Endodermal cell (in vitro differentiated cells): Measurements from ENCODE around the gene AKT1. TPM values are rescaled to one million over a fixed set of nuclear protein-coding genes. Genes with fewer than 3 reads are reported as not detected.
"Not testable (repeated sequence)": the region's sequence is repeated elsewhere in the genome, so short reads cannot be mapped to it uniquely, and the experiment has no call there.

ENCODE experiments used
- DNase-seq: peaks from one replicate; pipeline ENCODE4 v3.0.0-alpha.2; 2017
- H3K27ac ChIP-seq: 2 replicates; pipeline ENCODE4 v1.5.1; 2013; ENCODE audit warnings: mild to moderate bottlenecking, low read depth, low read length, moderate library complexity
- H3K27me3 ChIP-seq: 2 replicates; pipeline ENCODE4 v1.6.1; 2013; ENCODE audit warnings: mild to moderate bottlenecking, low read length, moderate library complexity; ENCODE audit not compliant: insufficient read depth, control insufficient read depth, poor library complexity, severe bottlenecking
- H3K36me3 ChIP-seq: 2 replicates; pipeline ENCODE4 v1.7.0; 2013; ENCODE audit warnings: mild to moderate bottlenecking, low read length, moderate library complexity; ENCODE audit not compliant: control insufficient read depth, insufficient read depth
- H3K4me1 ChIP-seq: one replicate; pipeline ENCODE4 v1.7.0; 2013; ENCODE audit warnings: low read length; ENCODE audit not compliant: control insufficient read depth, insufficient read depth
- H3K4me3 ChIP-seq: 2 replicates; pipeline ENCODE4 v1.5.1; 2013; ENCODE audit warnings: mild to moderate bottlenecking, low read length, moderate library complexity
- H3K9ac ChIP-seq: 2 replicates; pipeline ENCODE4 v1.6.1; 2013; ENCODE audit warnings: mild to moderate bottlenecking, low read length, moderate library complexity; ENCODE audit not compliant: poor library complexity, severe bottlenecking; ENCODE audit errors: extremely low read depth
- H3K9me3 ChIP-seq: 2 replicates; pipeline ENCODE4 v1.6.1; 2013; ENCODE audit warnings: mild to moderate bottlenecking, low read length, moderate library complexity; ENCODE audit not compliant: control insufficient read depth
- H3K27ac Mint-ChIP-seq: 2 replicates; pipeline ENCODE4 v1.8.0; 2020; ENCODE audit warnings: mixed read lengths
- H3K27me3 Mint-ChIP-seq: 2 replicates; pipeline ENCODE4 v1.8.0; 2021; ENCODE audit warnings: mild to moderate bottlenecking, mixed read lengths; ENCODE audit not compliant: insufficient read depth
- H3K36me3 Mint-ChIP-seq: 2 replicates; pipeline ENCODE4 v1.8.0; 2020; ENCODE audit warnings: low read depth, mixed read lengths
- H3K4me1 Mint-ChIP-seq: 2 replicates; pipeline ENCODE4 v1.8.0; 2020; ENCODE audit warnings: mixed read lengths
- H3K4me3 Mint-ChIP-seq: 2 replicates; pipeline ENCODE4 v1.8.0; 2020; ENCODE audit warnings: mild to moderate bottlenecking, moderate library complexity, mixed read lengths
- H3K9me3 Mint-ChIP-seq: 2 replicates; pipeline ENCODE4 v1.8.0; 2020; ENCODE audit warnings: mild to moderate bottlenecking, mixed read lengths
- WGBS, 2 experiments: methylation state at CpG; one replicate each; pipeline versions ENCODE4 v1.1.5 to v1.1.7; 2013; ENCODE audit warnings: missing lambda C conversion rate in 2 of 2, mixed read lengths in 1 of 2; ENCODE audit not compliant: insufficient coverage in 1 of 2, insufficient read length in 1 of 2; 5-methylcytosine and 5-hydroxymethylcytosine counted together
- total RNA-seq, 2 donors: library from RNA; stranded (reverse); fragmentation: NEBNext Ultra II Directional in 1 of 2; extraction: Animal tissue kit (Norgen Biotek cat#: 25700) in 1 of 2; gene quantifications; 2 replicates in 1 of 2; 3 replicates in 1 of 2; pipeline ENCODE4 v1.2.1, GENCODE V29; 2021
- TF ChIP-seq, protein P1 (sequence below): fragments of 200-600 bp; sonication (generic); conservative IDR thresholded peaks from 2 replicates; pipeline ENCODE4 v1.5.0; 2021; ENCODE audit warnings: antibody characterized with exemption, mild to moderate bottlenecking

The AKT1 gene
- total RNA-seq, 2 donors from 2014 or later: 133 to 152 TPM

DNA sequence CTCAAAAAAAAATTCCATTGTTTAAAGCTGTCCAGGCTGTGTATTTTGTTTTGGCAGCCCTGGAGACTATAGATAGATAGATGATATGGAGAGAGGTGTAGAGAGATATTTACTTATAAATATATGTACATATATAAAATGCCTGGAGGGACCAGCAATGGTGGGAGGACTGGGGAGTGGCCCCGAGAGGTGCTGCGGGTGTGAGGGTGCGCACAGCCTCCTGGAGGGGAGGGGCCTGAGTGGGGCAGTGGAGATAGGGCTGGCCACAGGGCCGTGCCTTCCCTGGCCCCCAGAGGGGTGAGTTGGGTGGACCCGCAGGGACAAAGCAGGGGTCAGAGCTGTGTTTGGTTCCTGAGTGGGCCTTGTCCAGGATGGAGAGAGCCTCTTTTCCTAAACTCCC lies 65.1 kb downstream of the AKT1 start:
- H3K4me1 Mint-ChIP-seq: no peaks in the 10 kb centered on the region
- Histone ChIP-seq H3K4me3 (no peak overlapping the region), H3K9ac (no peak overlapping the region), H3K9me3 (no peaks in the 10 kb centered on the region), H3K27ac (no peak overlapping the region), H3K4me1 (no peaks in the 10 kb centered on the region), H3K36me3 (no peaks in the 10 kb centered on the region), H3K27me3 (no peaks in the 10 kb centered on the region)
- H3K4me3 Mint-ChIP-seq: no peak overlapping the region
- WGBS, 2 experiments: 97% methylated on average over 4 of the region's 5 CpGs; no CpG with 5 or more reads in 1 of the 2 experiments
- no peak overlapping the region for H3K27ac Mint-ChIP-seq
- DNase-seq: no peak
- TF ChIP-seq, protein P1, sequence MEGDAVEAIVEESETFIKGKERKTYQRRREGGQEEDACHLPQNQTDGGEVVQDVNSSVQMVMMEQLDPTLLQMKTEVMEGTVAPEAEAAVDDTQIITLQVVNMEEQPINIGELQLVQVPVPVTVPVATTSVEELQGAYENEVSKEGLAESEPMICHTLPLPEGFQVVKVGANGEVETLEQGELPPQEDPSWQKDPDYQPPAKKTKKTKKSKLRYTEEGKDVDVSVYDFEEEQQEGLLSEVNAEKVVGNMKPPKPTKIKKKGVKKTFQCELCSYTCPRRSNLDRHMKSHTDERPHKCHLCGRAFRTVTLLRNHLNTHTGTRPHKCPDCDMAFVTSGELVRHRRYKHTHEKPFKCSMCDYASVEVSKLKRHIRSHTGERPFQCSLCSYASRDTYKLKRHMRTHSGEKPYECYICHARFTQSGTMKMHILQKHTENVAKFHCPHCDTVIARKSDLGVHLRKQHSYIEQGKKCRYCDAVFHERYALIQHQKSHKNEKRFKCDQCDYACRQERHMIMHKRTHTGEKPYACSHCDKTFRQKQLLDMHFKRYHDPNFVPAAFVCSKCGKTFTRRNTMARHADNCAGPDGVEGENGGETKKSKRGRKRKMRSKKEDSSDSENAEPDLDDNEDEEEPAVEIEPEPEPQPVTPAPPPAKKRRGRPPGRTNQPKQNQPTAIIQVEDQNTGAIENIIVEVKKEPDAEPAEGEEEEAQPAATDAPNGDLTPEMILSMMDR: no peak
- no peaks in the 10 kb centered on the region for H3K9me3 Mint-ChIP-seq
- peaks cover 14% of the 10 kb centered on the region for H3K27me3 Mint-ChIP-seq
- H3K36me3 Mint-ChIP-seq: no peaks in the 10 kb centered on the region

DNA sequence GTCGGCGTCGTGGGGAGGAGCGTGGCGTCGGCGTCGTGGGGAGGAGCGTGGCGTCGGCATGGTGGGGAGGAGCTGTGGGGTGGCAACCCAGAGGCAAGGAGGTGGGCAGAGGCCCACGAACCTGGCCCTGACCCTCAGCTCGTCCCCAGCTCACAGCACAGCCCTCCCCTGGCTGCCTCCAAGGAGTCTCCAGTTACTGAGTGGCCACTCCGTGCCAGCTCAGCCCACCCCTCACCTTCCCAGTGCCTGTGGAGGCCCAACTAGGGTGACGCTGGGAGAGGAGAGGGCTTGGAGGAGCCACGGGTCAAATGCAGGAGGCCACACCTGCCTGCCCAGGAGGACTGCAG lies 65.7 kb downstream of the AKT1 start:
- no peaks in the 10 kb centered on the region for H3K36me3 ChIP-seq
- Mint-ChIP-seq H3K4me1 (peaks cover 4% of the 10 kb centered on the region), H3K27me3 (peaks cover 14% of the 10 kb centered on the region), H3K36me3 (no peaks in the 10 kb centered on the region), H3K27ac (no peak overlapping the region), H3K9me3 (no peaks in the 10 kb centered on the region), H3K4me3 (no peak overlapping the region)
- H3K9ac ChIP-seq: no peak overlapping the region
- no peaks in the 10 kb centered on the region for H3K9me3 ChIP-seq
- no peaks in the 10 kb centered on the region for H3K27me3 ChIP-seq
- H3K4me3 ChIP-seq: no peak overlapping the region
- TF ChIP-seq, protein P1: no peak
- no peak overlapping the region for H3K27ac ChIP-seq
- no peak for DNase-seq
- WGBS, 2 experiments: 89 to 94% methylated on average over 2 to 5 of the region's 16 CpGs
- H3K4me1 ChIP-seq: no peaks in the 10 kb centered on the region

DNA sequence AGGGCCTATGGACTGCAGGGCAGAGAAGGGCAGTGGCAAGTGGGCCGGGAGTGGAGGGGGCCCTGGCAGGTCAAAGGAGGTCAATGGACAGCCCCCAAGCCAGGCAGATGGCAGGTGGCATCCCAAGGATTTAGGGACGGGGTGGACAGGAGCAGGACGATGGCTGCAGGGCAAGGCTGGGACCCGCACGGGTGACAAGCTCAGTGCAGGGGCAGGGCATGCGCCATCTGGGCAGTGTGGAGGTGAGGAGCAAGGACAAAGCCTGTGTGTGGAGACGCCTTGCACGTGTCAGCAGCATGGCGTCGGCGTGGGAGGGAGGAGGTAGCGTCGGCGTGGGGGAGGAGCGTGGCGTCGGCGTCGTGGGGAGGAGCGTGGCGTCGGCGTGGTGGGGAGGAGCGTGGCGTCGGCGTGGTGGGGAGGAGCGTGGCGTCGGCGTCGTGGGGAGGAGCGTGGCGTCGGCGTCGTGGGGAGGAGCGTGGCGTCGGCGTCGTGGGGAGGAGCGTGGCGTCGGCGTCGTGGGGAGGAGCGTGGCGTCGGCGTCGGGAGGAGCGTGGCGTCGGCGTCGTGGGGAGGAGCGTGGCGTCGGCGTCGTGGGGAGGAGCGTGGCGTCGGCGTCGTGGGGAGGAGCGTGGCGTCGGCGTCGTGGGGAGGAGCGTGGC lies 66.2 kb downstream of the AKT1 start:
- H3K9ac ChIP-seq, H3K4me3 Mint-ChIP-seq, H3K4me3 ChIP-seq, DNase-seq, H3K4me1 Mint-ChIP-seq, H3K9me3 Mint-ChIP-seq, H3K27me3 ChIP-seq, H3K36me3 Mint-ChIP-seq, H3K27ac Mint-ChIP-seq, H3K27ac ChIP-seq, H3K9me3 ChIP-seq, H3K36me3 ChIP-seq, H3K4me1 ChIP-seq: not testable (repeated sequence)
- WGBS, 2 experiments: 90 to 93% methylated on average over 10 to 17 of the region's 73 CpGs
- H3K27me3 Mint-ChIP-seq: peaks cover 14% of the 10 kb centered on the region

DNA sequence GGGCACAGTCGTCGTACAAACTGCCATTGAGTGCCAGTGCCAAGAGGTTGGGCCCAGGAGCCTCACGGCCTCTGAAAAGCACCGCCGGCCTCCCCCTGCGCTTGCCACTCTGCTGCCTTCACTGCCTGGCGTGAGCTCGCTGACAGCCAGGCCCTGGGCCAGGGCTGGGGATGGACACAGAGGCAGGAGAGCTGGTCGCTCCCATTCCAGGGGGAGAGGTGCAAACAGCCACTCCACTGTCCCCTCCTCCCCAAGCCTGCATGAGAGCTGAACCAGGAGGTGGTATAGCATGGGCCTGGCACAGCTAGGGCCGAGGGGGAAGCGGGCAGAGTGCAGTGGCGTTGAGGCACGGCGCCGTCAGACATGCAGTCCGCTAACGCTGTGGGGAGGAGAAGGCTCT lies 66.9 kb downstream of the AKT1 start:
- Mint-ChIP-seq H3K27ac (no peak overlapping the region), H3K4me3 (no peak overlapping the region), H3K4me1 (peaks cover 4% of the 10 kb centered on the region), H3K27me3 (peaks cover 14% of the 10 kb centered on the region), H3K9me3 (no peaks in the 10 kb centered on the region), H3K36me3 (no peaks in the 10 kb centered on the region)
- H3K4me3 ChIP-seq: no peak overlapping the region
- WGBS, 2 experiments: 89 to 100% methylated on average over 1 to 17 of the region's 17 CpGs
- H3K27ac ChIP-seq: no peak overlapping the region
- no peaks in the 10 kb centered on the region for H3K36me3 ChIP-seq
- no peaks in the 10 kb centered on the region for H3K4me1 ChIP-seq
- H3K9ac ChIP-seq: no peak overlapping the region
- no peaks in the 10 kb centered on the region for H3K9me3 ChIP-seq
- no peak for DNase-seq
- H3K27me3 ChIP-seq: no peaks in the 10 kb centered on the region
- TF ChIP-seq, protein P1: no peak
